Measurements from ENCODE around the gene NHS. TPM values are rescaled to one million over a fixed set of nuclear protein-coding genes. Genes with fewer than 3 reads are reported as not detected.

Gene NHS
- total and polyA plus RNA-seq, 2 of the 13 experiments (the other 11 are each of a cell fraction or from before 2014, with no cell fraction given), result 0.02 TPM; not detected in 1

DNA sequence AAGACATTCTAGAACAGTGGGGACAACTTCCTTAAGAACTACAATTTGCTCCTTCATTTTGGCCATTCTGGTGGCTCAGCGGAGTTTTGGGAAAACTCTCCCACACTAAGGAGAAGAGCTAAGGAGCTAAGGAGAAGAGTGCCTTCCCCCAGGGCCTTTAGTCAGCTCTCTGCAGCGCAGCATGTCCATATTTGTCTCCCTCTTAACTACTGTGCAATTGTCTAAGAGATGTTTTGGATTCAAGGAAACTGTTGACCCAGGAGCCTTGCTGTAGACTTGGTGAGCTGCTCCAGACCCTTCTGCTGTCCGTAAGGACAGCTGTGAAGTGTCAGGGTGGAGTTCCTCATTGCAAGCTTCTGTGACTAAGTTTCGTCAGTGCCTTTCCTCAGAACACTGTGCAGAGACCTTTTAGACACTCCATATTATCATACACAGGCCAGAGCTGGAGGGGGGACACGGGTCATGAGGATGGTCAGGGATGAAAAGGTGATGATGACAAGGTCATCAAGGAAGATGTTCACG is 179.0 kb downstream of the NHS start:
- Histone ChIP-seq H3K27ac (ENCODE audit: extremely low read length, insufficient read depth, low read length) (no peak overlapping the region), H3K79me2 (ENCODE audit: insufficient read depth, low read length) (no peaks in the 10 kb centered on the region), H3K36me3 (replicated peaks in 1 of 2; ENCODE audit: control insufficient read depth in 1 of 2, insufficient read depth in 2 of 2, low read length in 2 of 2) (no peaks in the 10 kb centered on the region), H3K4me3 (replicated peaks in 1 of 3; ENCODE audit: insufficient read depth in 1 of 3, low read depth in 2 of 3, low read length in 3 of 3) (no peak overlapping the region), H4K20me1 (ENCODE audit: insufficient read depth, low read length) (no peaks in the 10 kb centered on the region), H3K4me1 (ENCODE audit: insufficient read depth, low read length) (no peaks in the 10 kb centered on the region), H3K9ac (ENCODE audit: insufficient read depth, low read depth, low read length) (no peak overlapping the region), H3K9me3 (ENCODE audit: low read length) (no peaks in the 10 kb centered on the region), H2AFZ (ENCODE audit: low read length) (no peak overlapping the region), H3K27me3 (ENCODE audit: control insufficient read depth in 1 of 2, insufficient read depth in 2 of 2, low read length in 2 of 2) (no peaks in the 10 kb centered on the region), H3K4me2 (ENCODE audit: low read depth, low read length) (no peak overlapping the region)
- in situ Hi-C loops (cut with HindIII; ENCODE audit: extremely low pct_ligation_motif_present, low pct_unique_long_range_greater_than_20kb), result no loop called here
- ChIA-PET POLR2A (no interaction called here), CTCF (ENCODE audit: low intra/inter-chr PET ratio, low total read pairs) (no interaction called here)
- no TSS peak for BruUV-seq (replicated peaks)
- no peak for DNase-seq (ENCODE audit: low spot score)
- FAIRE-seq, result no peak
- TF ChIP-seq MXD4 (CRISPR knock-in tag; IDR thresholded peaks at IDR 0.05), result no peak
- TF ChIP-seq NAIF1 (CRISPR knock-in tag; IDR thresholded peaks at IDR 0.05; ENCODE audit: borderline replicate concordance), result no peak
- TF ChIP-seq ZNF720 (CRISPR knock-in tag; IDR thresholded peaks at IDR 0.05), result no peak
- no peak for TF ChIP-seq YY1 (IDR thresholded peaks at IDR 0.05; ENCODE audit: insufficient read depth, insufficient replicate concordance, low read depth, low read length)
- no peak for TF ChIP-seq NFE2L1 (CRISPR knock-in tag; IDR thresholded peaks at IDR 0.05; ENCODE audit: borderline replicate concordance)
- TF ChIP-seq PHB2 (IDR thresholded peaks at IDR 0.05; ENCODE audit: partially characterized antibody), result no peak
- TF ChIP-seq IRX3 (CRISPR knock-in tag; IDR thresholded peaks at IDR 0.05; ENCODE audit: borderline replicate concordance, low read depth), result no peak
- TF ChIP-seq ZNF878 (CRISPR knock-in tag; IDR thresholded peaks at IDR 0.05), result no peak
- TF ChIP-seq, protein P1, sequence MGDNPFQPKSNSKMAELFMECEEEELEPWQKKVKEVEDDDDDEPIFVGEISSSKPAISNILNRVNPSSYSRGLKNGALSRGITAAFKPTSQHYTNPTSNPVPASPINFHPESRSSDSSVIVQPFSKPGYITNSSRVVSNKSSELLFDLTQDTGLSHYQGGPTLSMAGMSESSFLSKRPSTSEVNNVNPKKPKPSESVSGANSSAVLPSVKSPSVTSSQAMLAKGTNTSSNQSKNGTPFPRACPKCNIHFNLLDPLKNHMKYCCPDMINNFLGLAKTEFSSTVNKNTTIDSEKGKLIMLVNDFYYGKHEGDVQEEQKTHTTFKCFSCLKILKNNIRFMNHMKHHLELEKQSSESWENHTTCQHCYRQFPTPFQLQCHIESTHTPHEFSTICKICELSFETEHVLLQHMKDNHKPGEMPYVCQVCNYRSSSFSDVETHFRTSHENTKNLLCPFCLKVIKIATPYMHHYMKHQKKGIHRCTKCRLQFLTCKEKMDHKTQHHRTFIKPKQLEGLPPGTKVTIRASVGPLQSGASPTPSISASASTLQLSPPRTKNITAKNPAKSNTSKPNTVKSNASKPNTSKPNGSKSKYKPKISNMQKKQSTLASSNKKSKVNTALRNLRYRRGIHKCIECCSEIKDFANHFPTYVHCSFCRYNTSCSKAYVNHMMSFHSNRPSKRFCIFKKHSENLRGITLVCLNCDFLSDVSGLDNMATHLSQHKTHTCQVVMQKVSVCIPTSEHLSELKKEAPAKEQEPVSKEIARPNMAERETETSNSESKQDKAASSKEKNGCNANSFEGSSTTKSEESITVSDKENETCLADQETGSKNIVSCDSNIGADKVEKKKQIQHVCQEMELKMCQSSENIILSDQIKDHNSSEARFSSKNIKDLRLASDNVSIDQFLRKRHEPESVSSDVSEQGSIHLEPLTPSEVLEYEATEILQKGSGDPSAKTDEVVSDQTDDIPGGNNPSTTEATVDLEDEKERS (CRISPR knock-in tag; IDR thresholded peaks at IDR 0.05), result no peak
- TF ChIP-seq MIXL1 (CRISPR knock-in tag; IDR thresholded peaks at IDR 0.05), result no peak
- no peak for TF ChIP-seq MAF1 (CRISPR knock-in tag; IDR thresholded peaks at IDR 0.05; ENCODE audit: borderline replicate concordance)
- TF ChIP-seq ZSCAN21 (CRISPR knock-in tag; IDR thresholded peaks at IDR 0.05; ENCODE audit: borderline replicate concordance), result no peak
- TF ChIP-seq ZNF563 (CRISPR knock-in tag; IDR thresholded peaks at IDR 0.05), result no peak
- TF ChIP-seq REXO4 (CRISPR knock-in tag; IDR thresholded peaks at IDR 0.05; ENCODE audit: borderline replicate concordance), result no peak
- TF ChIP-seq SOX5 (CRISPR knock-in tag; IDR thresholded peaks at IDR 0.05; ENCODE audit: borderline replicate concordance), result no peak
- no peak for TF ChIP-seq NR2C2 (CRISPR knock-in tag; IDR thresholded peaks at IDR 0.05; ENCODE audit: borderline replicate concordance)
- TF ChIP-seq, protein P2, sequence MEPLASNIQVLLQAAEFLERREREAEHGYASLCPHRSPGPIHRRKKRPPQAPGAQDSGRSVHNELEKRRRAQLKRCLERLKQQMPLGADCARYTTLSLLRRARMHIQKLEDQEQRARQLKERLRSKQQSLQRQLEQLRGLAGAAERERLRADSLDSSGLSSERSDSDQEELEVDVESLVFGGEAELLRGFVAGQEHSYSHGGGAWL (CRISPR knock-in tag; IDR thresholded peaks at IDR 0.05), result no peak
- TF ChIP-seq, protein P3, sequence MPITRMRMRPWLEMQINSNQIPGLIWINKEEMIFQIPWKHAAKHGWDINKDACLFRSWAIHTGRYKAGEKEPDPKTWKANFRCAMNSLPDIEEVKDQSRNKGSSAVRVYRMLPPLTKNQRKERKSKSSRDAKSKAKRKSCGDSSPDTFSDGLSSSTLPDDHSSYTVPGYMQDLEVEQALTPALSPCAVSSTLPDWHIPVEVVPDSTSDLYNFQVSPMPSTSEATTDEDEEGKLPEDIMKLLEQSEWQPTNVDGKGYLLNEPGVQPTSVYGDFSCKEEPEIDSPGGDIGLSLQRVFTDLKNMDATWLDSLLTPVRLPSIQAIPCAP (CRISPR knock-in tag; IDR thresholded peaks at IDR 0.05; ENCODE audit: low read depth), result no peak
- no peak for TF ChIP-seq RBAK (CRISPR knock-in tag; IDR thresholded peaks at IDR 0.05)
- TF ChIP-seq, protein P4, sequence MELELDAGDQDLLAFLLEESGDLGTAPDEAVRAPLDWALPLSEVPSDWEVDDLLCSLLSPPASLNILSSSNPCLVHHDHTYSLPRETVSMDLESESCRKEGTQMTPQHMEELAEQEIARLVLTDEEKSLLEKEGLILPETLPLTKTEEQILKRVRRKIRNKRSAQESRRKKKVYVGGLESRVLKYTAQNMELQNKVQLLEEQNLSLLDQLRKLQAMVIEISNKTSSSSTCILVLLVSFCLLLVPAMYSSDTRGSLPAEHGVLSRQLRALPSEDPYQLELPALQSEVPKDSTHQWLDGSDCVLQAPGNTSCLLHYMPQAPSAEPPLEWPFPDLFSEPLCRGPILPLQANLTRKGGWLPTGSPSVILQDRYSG (CRISPR knock-in tag; IDR thresholded peaks at IDR 0.05), result no peak
- intact Hi-C loops (cut with micrococcal nuclease; ENCODE audit: unreplicated experiment), result no loop called here
- no peak for ATAC-seq
- 0% methylated on average over 2 of the region's 6 CpGs for WGBS (ENCODE audit: low lambda C conversion rate)
